CD14-positive monocyte (primary cell): Measurements from ENCODE around the gene PKD2L1. TPM values are rescaled to one million over a fixed set of nuclear protein-coding genes. Genes with fewer than 3 reads are reported as not detected.

ENCODE experiments used
- DNase-seq, 3 donors: peaks; one replicate each; pipeline ENCODE4 v3.0.0-alpha.2; 2011 to 2022
- H2AFZ ChIP-seq: 2 replicates; pipeline ENCODE4 v1.6.0; 2012; ENCODE audit warnings: mild to moderate bottlenecking, low read depth, low read length, inconsistent platforms; ENCODE audit not compliant: insufficient read depth, poor library complexity, severe bottlenecking
- H3K27ac ChIP-seq, 2 donors: 1 replicate in 1 of 2; 2 replicates in 1 of 2; pipeline ENCODE4 v1.5.1; 2012 to 2013; ENCODE audit warnings: low read length in 2 of 2, control low read depth in 1 of 2, inconsistent platforms in 1 of 2, low read depth in 1 of 2, mild to moderate bottlenecking in 1 of 2
- H3K27me3 ChIP-seq, 2 donors: one replicate each; pipeline versions ENCODE4 v1.6.0 to v1.6.1; 2011 to 2013; ENCODE audit warnings: low read length in 2 of 2; ENCODE audit not compliant: control insufficient read depth in 2 of 2, insufficient read depth in 2 of 2
- H3K36me3 ChIP-seq, 2 donors: replicated peaks in 1 of 2; 1 replicate in 1 of 2; 2 replicates in 1 of 2; pipeline versions ENCODE4 v1.5.1 to v1.6.1; 2012 to 2013; ENCODE audit warnings: low read length in 2 of 2, control low read depth in 1 of 2, inconsistent platforms in 1 of 2, mild to moderate bottlenecking in 1 of 2; ENCODE audit not compliant: insufficient read depth in 2 of 2, control insufficient read depth in 1 of 2
- H3K4me1 ChIP-seq, 2 donors: 1 replicate in 1 of 2; 2 replicates in 1 of 2; pipeline versions ENCODE4 v1.5.1 to v1.6.1; 2012 to 2013; ENCODE audit warnings: low read length in 2 of 2, control low read depth in 1 of 2, inconsistent platforms in 1 of 2, mild to moderate bottlenecking in 1 of 2, moderate library complexity in 1 of 2; ENCODE audit not compliant: insufficient read depth in 2 of 2, control insufficient read depth in 1 of 2
- H3K4me2 ChIP-seq: replicated peaks from 2 replicates; pipeline ENCODE3; 2012; ENCODE audit warnings: low read length, moderate library complexity, mild to moderate bottlenecking; ENCODE audit not compliant: poor library complexity, severe bottlenecking; ENCODE audit errors: extremely low read depth
- H3K4me3 ChIP-seq, 3 experiments: fragments of 200-600 bp in 1 of 3; sonication (generic) in 1 of 3; replicated peaks in 1 of 3; 1 replicate in 2 of 3; 2 replicates in 1 of 3; pipeline ENCODE4 v1.5.1; 2011 to 2013; ENCODE audit warnings: low read length in 3 of 3, mild to moderate bottlenecking in 3 of 3, control low read depth in 2 of 3, low read depth in 2 of 3, inconsistent platforms in 1 of 3, moderate library complexity in 1 of 3
- H3K79me2 ChIP-seq: 2 replicates; pipeline ENCODE4 v1.6.0; 2012; ENCODE audit warnings: mild to moderate bottlenecking, control low read depth, inconsistent platforms, low read length, moderate library complexity; ENCODE audit not compliant: insufficient read depth
- H3K9ac ChIP-seq: 2 replicates; pipeline ENCODE4 v1.6.0; 2017; ENCODE audit warnings: low read length, mild to moderate bottlenecking; ENCODE audit not compliant: insufficient read depth, poor library complexity, severe bottlenecking
- H3K9me3 ChIP-seq, 2 donors: replicated peaks in 1 of 2; 1 replicate in 1 of 2; 2 replicates in 1 of 2; pipeline versions ENCODE4 v1.5.1 to v1.6.1; 2012 to 2013; ENCODE audit warnings: low read length in 2 of 2, control low read depth in 1 of 2; ENCODE audit not compliant: control insufficient read depth in 1 of 2, insufficient read depth in 1 of 2
- H4K20me1 ChIP-seq: 2 replicates; pipeline ENCODE4 v1.6.0; 2012; ENCODE audit warnings: mild to moderate bottlenecking, low read length, control low read depth, moderate library complexity; ENCODE audit not compliant: insufficient read depth
- H3K27ac Mint-ChIP-seq, 7 donors: one replicate each; pipeline ENCODE4 v1.8.0; 2020; ENCODE audit warnings: mild to moderate bottlenecking in 7 of 7, mixed read lengths in 7 of 7, moderate library complexity in 6 of 7, inconsistent platforms in 2 of 7
- H3K27me3 Mint-ChIP-seq, 3 donors: one replicate each; pipeline ENCODE4 v1.8.0; 2021 to 2022; ENCODE audit warnings: low read depth in 3 of 3, mild to moderate bottlenecking in 3 of 3, mixed read lengths in 3 of 3, moderate library complexity in 3 of 3, inconsistent platforms in 1 of 3
- H3K36me3 Mint-ChIP-seq, 2 donors: one replicate each; pipeline ENCODE4 v1.8.0; 2020; ENCODE audit warnings: mixed read lengths in 2 of 2, inconsistent platforms in 1 of 2, mild to moderate bottlenecking in 1 of 2
- H3K4me1 Mint-ChIP-seq: one replicate; pipeline ENCODE4 v1.8.0; 2020; ENCODE audit warnings: mild to moderate bottlenecking, mixed read lengths
- H3K4me3 Mint-ChIP-seq, 2 donors: one replicate each; pipeline ENCODE4 v1.8.0; 2020; ENCODE audit warnings: mild to moderate bottlenecking in 2 of 2, mixed read lengths in 2 of 2, moderate library complexity in 1 of 2
- H3K9me3 Mint-ChIP-seq, 7 donors: one replicate each; pipeline ENCODE4 v1.8.0; 2020 to 2022; ENCODE audit warnings: mixed read lengths in 7 of 7, mild to moderate bottlenecking in 6 of 7, moderate library complexity in 6 of 7, inconsistent platforms in 2 of 7
- WGBS: methylation state at CpG from one replicate; pipeline ENCODE4 v1.1.5; 2013; ENCODE audit warnings: missing lambda C conversion rate; ENCODE audit not compliant: insufficient coverage; 5-methylcytosine and 5-hydroxymethylcytosine counted together
- intact Hi-C, 2 donors: fragments of 100-400 bp; cut with micrococcal nuclease; formaldehyde crosslinking; loops; one replicate each; pipeline versions ENCODE4 v1.15.0 to v1.15.1; 2023
- polyA plus RNA-seq, 3 donors: library from polyadenylated mRNA; depleted of rRNA in 1 of 3; unstranded in 2 of 3; stranded (reverse) in 1 of 3; fragments of 300-500 nt in 2 of 3; fragments of >200 nt in 1 of 3; fragmentation: Illumina TruSeq in 2 of 3; gene quantifications; 1 replicate in 2 of 3; 2 replicates in 1 of 3; pipeline ENCODE4 v1.2.3, GENCODE V29; 2012 to 2021
- TF ChIP-seq, protein P1 (sequence below): fragments of 200-600 bp; IDR thresholded peaks from one replicate; pipeline ENCODE4 v1.8.0; 2022; ENCODE audit warnings: antibody characterized with exemption, mild to moderate bottlenecking

Gene PKD2L1
- polyA plus RNA-seq, 3 donors = 0.15 to 1.5 TPM; not detected in 1

DNA sequence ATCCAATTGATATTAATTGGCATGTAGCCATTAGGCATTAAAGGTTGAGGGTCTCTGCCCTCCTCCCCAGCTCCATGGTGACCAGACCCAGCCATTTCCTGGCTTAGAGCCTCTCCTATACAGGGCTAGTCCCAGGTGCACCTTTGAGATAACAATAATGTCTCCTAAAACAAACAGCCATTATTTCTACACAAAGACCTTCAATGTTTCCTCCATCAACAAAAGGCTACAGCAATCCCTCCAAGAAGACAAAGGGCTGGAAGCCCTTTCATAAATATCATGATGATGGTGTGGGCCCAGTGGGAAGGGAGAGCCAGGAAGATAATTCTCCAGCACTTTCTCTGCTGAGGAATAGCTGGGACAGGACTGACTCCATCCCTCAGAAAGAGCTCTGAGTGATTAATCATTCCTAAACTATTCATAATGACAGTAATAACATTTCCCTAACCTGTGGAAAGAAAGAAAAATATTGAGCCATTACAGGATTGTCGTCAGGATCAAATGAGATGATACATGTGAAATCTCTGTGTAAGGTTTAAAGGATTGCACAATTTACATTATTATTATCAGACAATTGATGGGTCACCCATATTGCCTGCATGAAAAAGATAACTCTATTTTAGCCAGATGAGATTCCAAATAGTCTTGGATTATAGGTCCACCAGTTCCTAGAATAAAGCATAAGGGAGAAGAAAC lies 10.2 kb downstream of the PKD2L1 start:
- no peak overlapping the region for H3K4me3 Mint-ChIP-seq
- peaks cover 3 to 19% (median 9%) of the 10 kb centered on the region in 3 donors for H3K27me3 Mint-ChIP-seq
- Histone ChIP-seq H3K4me3 (no peak overlapping the region), H3K79me2 (no peaks in the 10 kb centered on the region), H2AFZ (no peak overlapping the region), H3K27me3 (peaks cover 9 to 19% of the 10 kb centered on the region in 2 donors), H3K4me2 (no peak overlapping the region), H3K36me3 (no peaks in the 10 kb centered on the region), H3K27ac (no peak overlapping the region), H3K9me3 (no peaks in the 10 kb centered on the region), H4K20me1 (no peaks in the 10 kb centered on the region), H3K4me1 (no peaks in the 10 kb centered on the region), H3K9ac (no peak overlapping the region)
- no CpG with 5 or more reads among the region's 1 CpG for WGBS
- intact Hi-C loops = no loop called here
- H3K36me3 Mint-ChIP-seq = no peaks in the 10 kb centered on the region
- no peaks in the 10 kb centered on the region for H3K9me3 Mint-ChIP-seq
- H3K27ac Mint-ChIP-seq = no peak overlapping the region
- TF ChIP-seq, protein P1, sequence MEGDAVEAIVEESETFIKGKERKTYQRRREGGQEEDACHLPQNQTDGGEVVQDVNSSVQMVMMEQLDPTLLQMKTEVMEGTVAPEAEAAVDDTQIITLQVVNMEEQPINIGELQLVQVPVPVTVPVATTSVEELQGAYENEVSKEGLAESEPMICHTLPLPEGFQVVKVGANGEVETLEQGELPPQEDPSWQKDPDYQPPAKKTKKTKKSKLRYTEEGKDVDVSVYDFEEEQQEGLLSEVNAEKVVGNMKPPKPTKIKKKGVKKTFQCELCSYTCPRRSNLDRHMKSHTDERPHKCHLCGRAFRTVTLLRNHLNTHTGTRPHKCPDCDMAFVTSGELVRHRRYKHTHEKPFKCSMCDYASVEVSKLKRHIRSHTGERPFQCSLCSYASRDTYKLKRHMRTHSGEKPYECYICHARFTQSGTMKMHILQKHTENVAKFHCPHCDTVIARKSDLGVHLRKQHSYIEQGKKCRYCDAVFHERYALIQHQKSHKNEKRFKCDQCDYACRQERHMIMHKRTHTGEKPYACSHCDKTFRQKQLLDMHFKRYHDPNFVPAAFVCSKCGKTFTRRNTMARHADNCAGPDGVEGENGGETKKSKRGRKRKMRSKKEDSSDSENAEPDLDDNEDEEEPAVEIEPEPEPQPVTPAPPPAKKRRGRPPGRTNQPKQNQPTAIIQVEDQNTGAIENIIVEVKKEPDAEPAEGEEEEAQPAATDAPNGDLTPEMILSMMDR = no peak
- no peak for DNase-seq
- no peaks in the 10 kb centered on the region for H3K4me1 Mint-ChIP-seq

DNA sequence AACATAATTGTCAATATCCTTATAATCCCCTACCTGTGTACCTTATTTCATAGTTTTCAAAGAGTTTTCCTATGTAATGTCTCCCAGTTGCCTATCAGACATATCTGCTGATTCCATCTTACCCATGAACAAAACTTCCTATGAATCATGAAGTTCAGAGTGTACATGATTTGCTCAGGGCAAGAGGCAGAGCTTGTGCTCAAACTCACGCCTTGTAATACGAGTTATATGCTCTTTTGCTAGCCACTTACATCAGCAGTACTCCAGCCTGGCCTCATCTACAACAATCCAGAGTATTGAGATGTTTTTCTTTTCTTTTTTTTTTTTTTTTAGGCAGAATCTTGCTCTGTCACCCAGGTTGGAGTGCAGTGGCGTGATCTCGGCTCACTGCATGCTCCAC lies 11.8 kb downstream of the PKD2L1 start:
- Histone ChIP-seq H3K9ac (no peak overlapping the region), H3K79me2 (no peaks in the 10 kb centered on the region), H2AFZ (no peak overlapping the region), H3K9me3 (no peaks in the 10 kb centered on the region), H3K36me3 (no peaks in the 10 kb centered on the region), H3K4me3 (no peak overlapping the region), H3K4me2 (no peak overlapping the region), H3K27me3 (peaks cover 14 to 20% of the 10 kb centered on the region in 2 donors), H3K4me1 (no peaks in the 10 kb centered on the region), H3K27ac (no peak overlapping the region), H4K20me1 (no peaks in the 10 kb centered on the region)
- H3K36me3 Mint-ChIP-seq = no peaks in the 10 kb centered on the region
- peaks cover 8 to 21% (median 15%) of the 10 kb centered on the region in 3 donors for H3K27me3 Mint-ChIP-seq
- intact Hi-C loops = no loop called here
- no peak overlapping the region for H3K27ac Mint-ChIP-seq
- H3K9me3 Mint-ChIP-seq = no peaks in the 10 kb centered on the region
- no peaks in the 10 kb centered on the region for H3K4me1 Mint-ChIP-seq
- H3K4me3 Mint-ChIP-seq = no peak overlapping the region
- no peak for DNase-seq
- WGBS = no CpG with 5 or more reads among the region's 4 CpGs
- TF ChIP-seq, protein P1 = no peak
